ENCODE measurements around the gene HDAC4. TPM values are rescaled to one million over a fixed set of nuclear protein-coding genes. Genes with fewer than 3 reads are reported as not detected.

HDAC4 gene
- total RNA-seq, 2 donors from 2014 or later: 9.3 to 139 TPM

DNA sequence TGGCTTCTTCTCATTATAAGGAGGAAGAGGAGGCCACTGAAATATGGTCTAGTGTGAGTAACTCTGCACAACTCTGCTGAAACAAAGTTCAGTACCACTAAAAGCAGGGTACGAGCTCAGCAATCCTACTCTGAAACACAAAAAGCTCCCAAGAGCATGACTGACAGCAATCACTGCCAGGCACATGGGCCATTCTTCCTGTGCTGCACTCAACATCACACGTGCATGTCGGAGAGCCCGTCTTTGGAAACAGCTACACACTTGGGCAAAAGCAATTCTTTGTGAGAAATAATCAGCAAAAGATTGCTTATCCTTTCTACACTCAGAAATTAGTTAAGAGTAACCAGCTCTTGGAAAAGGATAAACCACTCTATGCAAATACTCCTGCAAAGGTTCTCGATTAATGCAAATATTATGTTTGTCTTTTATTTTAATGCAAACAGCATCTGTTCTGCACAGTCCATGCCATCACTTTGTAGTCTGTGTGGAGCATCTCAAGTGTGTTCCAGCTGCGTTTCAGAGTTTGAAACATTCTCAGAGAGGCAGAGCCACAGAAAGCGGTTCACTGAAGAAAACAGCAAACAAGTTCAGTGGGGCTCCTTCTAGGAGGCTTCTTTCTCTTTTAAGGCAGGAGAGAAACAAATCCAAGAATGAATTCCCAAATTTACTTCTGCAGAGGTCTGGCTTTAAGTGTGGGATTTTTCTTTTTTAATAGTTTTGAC lies 145.0 kb downstream of the HDAC4 start:
- no peak for TF ChIP-seq POLR2A (IDR thresholded peaks at IDR 0.05)
- TF ChIP-seq CTCF (IDR thresholded peaks at IDR 0.05): no peak
- H3K27ac ChIP-seq: no peak overlapping the region
- no peaks in the 10 kb centered on the region for H3K4me1 ChIP-seq
- no peak for DNase-seq
- 58 to 70% methylated on average over 7 of the region's 7 CpGs for WGBS, 2 donors
- intact Hi-C loops (cut with DNase I): no loop called here
- H3K27me3 ChIP-seq: no peaks in the 10 kb centered on the region
- no peak for ATAC-seq
- H3K36me3 ChIP-seq (replicated peaks in 1 of 2; ENCODE audit: insufficient read depth in 1 of 2, low read depth in 2 of 2): no peaks in the 10 kb centered on the region
- no peak overlapping the region for H3K4me3 ChIP-seq
- no peaks in the 10 kb centered on the region for H3K9me3 ChIP-seq

- Histone ChIP-seq H3K4me1 (no peaks in the 10 kb centered on the region), H3K27me3 (no peaks in the 10 kb centered on the region), H3K27ac (no peak overlapping the region), H3K36me3 (replicated peaks in 1 of 2; ENCODE audit: insufficient read depth in 1 of 2, low read depth in 2 of 2) (no peaks in the 10 kb centered on the region), H3K4me3 (no peak overlapping the region), H3K9me3 (no peaks in the 10 kb centered on the region)
- intact Hi-C loops (cut with DNase I): no loop called here
- ATAC-seq (no peak), DNase-seq (no peak)
- TF ChIP-seq POLR2A (IDR thresholded peaks at IDR 0.05): no peak
- no peak for TF ChIP-seq CTCF (IDR thresholded peaks at IDR 0.05)
- WGBS, 2 donors: 46 to 52% methylated on average over 5 of the region's 5 CpGs
These were observed 145.6 kb downstream of the HDAC4 start for GRCh38 chr2:239255218-239255617.

- ATAC-seq (no peak), DNase-seq (no peak)
- H3K27ac ChIP-seq: peak overlapping the region in 1 of 4 donors; percentile 36
These were observed 147.0 kb downstream of the HDAC4 start for GRCh38 chr2:239253701-239254436.

GRCh38 chr2:239253264-239253663 lies 147.6 kb downstream of the HDAC4 start:
- no peaks in the 10 kb centered on the region for H3K27me3 ChIP-seq
- ATAC-seq: no peak
- no peaks in the 10 kb centered on the region for H3K4me1 ChIP-seq
- DNase-seq: no peak
- no peak overlapping the region for H3K4me3 ChIP-seq
- WGBS, 2 donors: 73 to 94% methylated on average over 7 of the region's 7 CpGs
- peak overlapping the region in 1 of 4 donors; percentile 36 for H3K27ac ChIP-seq
- no peak for TF ChIP-seq POLR2A (IDR thresholded peaks at IDR 0.05)
- TF ChIP-seq CTCF (IDR thresholded peaks at IDR 0.05): no peak
- H3K9me3 ChIP-seq: no peaks in the 10 kb centered on the region
- intact Hi-C loops (cut with DNase I): no loop called here
- H3K36me3 ChIP-seq (replicated peaks in 1 of 2; ENCODE audit: insufficient read depth in 1 of 2, low read depth in 2 of 2): no peaks in the 10 kb centered on the region

More at GRCh38 chr2:239253701-239254436, 147.0 kb downstream of the HDAC4 start:
- Histone ChIP-seq H3K9me3 (no peaks in the 10 kb centered on the region), H3K4me1 (no peaks in the 10 kb centered on the region), H3K27me3 (no peaks in the 10 kb centered on the region), H3K36me3 (replicated peaks in 1 of 2; ENCODE audit: insufficient read depth in 1 of 2, low read depth in 2 of 2) (no peaks in the 10 kb centered on the region), H3K4me3 (no peak overlapping the region)
- WGBS, 2 donors: 89 to 90% methylated on average over 7 of the region's 7 CpGs
- intact Hi-C loops (cut with DNase I): no loop called here
- TF ChIP-seq CTCF (IDR thresholded peaks at IDR 0.05) (no peak), POLR2A (IDR thresholded peaks at IDR 0.05) (no peak)
